Measurements from ENCODE around the gene ALMS1.
"Not testable (repeated sequence)": the region's sequence is repeated elsewhere in the genome, so short reads cannot be mapped to it uniquely, and the experiment has no call there.

Gene ALMS1

DNA sequence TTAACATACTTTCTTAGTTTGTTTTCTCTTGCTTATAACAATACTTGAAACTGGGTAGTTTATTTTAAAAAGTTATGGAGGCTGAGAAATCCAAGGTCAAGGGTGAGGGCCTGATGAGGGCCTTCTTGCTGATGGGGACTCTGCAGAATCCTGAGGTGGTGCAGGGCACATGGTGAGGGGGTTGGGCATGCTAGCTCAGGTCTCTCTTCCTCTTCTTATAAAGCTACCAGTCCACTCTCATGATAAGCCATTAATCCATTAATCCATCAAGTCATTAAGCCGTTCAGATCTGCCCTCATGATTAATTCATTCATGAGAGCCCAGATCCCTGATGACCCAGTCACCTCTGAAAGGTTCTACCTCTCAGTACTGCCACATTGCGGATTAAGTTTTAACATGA is 21.4 kb downstream of the ALMS1 start:
- no peak for DNase-seq

DNA sequence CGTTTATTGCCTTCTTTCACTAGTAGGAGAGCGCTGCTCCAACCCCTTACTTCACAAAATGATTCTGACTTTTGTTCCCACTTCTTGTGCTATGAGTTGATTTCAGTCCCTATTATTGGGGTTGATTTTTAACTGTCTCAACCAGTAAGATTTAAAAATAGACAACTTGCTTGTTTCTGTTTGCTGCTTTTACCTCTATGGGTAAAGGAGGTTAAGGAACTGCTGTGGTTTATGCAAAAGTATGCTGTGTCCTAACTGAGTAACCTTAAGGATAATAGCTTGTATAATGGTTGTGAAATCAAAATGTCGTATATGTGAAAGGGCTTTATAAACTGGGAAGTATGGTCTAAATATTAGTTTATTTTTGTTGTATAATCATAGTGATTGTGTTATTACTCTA is 22.6 kb downstream of the ALMS1 start:
- DNase-seq, result no peak

DNA sequence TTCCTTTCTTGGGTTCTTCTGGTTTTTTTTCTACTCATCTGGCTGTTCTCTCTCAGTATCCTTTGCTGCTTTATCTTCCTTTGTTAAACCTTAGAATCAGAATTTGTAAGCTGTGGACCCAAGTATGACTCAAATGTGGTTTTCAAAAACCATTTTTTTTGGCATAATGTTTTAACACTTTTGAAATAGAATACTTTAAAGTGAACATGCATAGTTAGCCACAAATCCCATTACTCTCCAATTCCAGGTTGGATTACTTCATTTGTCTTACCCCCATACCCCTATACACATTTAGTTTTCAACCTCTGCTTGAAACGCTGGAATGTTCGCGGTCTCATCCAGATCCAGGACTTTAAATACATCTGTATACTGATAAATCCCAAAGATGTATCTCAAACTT is 29.1 kb downstream of the ALMS1 start:
- peak; percentile 6 for DNase-seq

DNA sequence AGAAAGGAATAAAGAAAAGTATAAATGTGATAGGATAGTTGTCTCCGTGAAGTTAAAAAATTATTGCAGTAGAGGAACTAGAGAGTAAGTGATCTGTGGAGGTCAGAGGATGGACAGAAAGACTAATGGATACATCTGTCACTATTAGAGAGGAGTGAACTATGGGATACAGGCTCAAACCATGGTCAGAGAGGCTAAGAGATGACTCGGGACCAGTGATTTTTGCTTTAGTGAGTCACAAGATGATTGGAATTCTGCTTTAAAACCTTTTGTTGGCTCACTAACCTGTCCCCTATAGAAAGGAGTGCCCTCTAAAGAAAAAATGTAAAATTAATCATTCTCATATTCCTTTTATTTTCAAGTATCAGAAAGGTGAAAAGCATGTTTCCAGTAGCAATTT is 30.3 kb downstream of the ALMS1 start:
- peak; percentile 4 for DNase-seq

DNA sequence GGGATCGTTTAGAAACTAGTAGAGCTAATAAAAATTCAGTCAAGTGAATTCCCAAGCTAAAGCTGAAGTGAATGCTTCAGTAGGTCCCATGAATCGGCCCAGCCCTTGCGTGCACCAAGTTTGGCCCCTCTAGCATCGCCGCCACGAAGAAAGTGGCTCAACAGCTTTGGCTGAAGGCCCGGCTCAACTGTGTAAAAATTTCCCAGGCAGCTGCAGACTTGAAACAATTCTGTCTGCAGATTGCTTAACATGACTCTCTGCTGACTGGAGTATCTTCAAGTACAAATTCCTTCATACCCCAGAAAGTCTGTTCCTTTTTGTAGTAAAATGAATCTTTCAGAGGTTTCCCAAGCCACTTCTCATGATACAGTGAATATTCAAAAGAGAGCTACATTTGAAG is 32.7 kb downstream of the ALMS1 start:
- peak; percentile 67 for DNase-seq

DNA sequence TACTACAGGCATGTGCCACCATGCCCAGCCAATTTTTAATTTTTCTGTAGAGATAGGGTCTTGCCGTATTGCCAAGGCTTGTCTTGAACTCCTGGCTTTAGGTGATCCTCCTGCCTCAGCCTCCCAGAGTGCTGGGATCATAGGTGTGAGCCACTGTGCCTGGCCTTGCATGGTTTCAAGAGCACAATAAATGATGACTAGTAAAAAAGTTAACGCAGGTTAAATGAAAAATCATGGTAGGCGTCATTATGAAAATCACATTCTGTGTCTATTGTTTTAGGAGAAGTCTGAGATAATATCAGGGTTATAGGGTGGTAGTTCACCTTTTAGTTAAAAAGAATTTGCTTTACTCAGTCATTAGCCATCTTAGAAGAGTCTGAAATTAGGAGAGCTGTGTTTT is 38.3 kb downstream of the ALMS1 start:
- no peak for DNase-seq

DNA sequence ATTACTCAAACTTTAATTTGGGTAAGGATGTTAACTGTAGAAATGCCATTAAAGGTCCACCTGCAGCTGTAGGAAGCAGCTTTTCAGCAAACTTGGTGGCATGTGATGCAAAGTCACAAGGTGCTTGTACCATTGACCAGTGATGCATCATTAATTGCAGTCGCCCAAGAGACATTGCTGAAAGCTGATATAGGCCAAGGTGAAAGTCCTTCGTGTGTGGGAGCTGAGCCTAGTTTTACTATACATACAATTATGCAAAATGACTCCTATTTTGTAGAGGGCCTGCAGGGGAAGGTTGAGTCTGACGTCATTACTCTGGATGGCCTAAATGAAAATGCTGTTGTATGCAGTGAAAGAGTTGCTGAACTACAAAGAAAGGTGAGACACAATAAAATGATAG is 40.5 kb downstream of the ALMS1 start:
- DNase-seq, result no peak

DNA sequence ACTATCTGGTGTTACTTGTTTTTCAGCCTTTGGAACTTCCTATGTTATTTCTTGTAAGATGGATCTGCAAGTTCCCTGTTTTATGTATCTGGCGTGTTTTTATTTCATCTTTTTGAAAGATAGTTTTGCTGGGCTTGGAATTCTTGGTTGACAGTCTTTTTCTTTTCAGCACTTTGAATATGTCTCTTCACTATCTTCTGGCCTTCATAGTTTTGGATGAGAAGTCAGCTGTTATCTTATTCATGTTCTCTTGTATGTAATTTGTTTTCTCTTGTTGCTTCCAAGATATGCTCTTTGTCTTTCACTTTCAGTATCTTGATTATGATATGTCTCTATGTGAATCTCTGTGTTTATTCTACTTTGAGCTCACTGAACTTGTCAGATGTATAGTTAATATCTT is 50.4 kb downstream of the ALMS1 start:
- DNase-seq, result no peak

DNA sequence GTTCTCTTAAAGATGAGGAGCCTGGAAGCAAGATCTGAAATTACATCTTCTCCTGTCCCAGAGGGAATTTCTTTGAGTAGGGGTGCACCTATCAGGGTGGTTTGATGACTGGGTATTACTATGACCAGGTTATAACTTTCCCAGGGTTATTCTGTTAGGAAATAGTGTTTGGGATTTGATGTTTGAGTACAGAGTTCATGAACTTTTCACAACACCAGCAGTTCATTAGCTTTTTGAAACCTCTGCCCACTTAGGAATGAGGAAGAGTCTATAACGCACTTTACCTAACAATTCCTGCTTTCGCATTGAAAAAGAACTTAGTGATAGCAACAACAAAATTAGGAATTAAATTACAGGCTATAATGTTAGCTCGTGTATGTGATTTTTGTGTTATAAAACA is 58.6 kb downstream of the ALMS1 start:
- no peak for DNase-seq

DNA sequence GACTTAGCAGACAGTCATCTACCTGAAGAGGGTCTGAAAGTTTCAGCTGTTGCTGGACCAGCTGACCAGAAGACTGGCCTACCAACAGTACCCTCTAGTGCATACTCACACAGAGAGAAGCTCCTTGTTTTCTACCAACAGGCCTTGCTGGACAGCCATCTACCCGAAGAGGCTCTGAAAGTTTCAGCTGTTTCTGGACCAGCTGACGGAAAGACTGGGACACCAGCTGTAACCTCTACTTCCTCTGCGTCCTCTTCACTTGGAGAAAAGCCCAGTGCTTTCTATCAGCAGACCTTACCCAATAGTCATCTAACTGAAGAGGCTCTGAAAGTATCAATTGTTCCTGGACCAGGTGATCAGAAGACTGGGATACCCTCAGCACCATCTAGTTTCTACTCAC is 63.2 kb downstream of the ALMS1 start:
- DNase-seq, result no peak

DNA sequence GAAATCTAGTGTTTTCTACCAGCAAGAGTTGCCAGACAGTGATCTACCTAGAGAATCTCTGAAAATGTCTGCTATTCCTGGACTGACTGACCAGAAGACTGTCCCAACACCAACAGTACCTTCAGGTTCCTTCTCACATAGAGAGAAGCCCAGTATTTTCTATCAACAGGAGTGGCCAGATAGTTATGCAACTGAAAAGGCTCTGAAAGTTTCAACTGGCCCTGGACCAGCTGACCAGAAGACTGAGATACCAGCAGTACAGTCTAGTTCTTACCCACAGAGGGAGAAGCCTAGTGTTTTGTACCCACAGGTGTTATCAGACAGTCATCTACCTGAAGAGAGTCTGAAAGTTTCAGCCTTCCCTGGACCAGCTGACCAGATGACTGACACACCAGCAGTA is 63.8 kb downstream of the ALMS1 start:
- no peak for DNase-seq

DNA sequence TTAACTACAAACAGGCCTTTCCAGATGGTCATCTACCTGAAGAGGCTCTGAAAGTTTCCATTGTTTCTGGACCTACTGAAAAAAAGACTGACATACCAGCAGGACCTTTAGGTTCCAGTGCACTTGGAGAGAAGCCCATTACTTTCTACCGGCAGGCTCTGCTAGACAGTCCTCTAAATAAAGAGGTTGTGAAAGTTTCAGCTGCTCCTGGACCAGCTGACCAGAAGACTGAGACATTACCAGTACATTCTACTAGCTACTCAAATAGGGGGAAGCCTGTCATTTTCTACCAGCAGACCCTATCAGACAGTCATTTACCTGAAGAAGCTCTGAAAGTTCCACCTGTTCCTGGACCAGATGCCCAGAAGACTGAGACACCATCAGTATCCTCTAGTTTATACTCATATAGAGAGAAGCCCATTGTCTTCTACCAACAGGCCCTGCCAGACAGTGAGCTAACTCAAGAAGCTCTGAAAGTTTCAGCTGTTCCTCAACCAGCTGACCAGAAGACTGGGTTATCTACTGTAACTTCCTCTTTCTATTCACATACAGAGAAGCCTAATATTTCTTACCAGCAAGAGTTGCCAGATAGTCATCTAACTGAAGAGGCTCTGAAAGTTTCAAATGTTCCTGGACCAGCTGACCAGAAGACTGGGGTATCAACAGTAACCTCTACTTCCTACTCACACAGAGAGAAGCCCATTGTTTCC is 65.8 kb downstream of the ALMS1 start:
- DNase-seq, result no peak

DNA sequence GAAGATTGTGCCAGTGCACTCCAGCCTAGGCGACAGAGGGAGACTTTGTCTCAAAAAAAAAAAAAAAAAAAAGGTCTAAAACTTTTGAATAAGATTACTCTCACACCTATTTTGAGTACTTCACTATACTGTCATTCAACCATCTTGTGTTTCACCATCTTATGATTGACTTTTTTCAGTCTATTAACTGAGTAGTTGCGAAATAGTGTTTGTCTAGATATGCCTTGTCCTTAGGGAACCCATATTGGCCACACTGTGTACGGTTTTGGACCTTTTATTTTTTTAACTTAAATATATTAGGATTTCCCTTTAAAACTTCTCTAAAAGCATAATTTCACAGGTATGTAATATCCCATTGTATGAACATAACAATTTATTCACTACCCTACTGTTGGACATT is 72.3 kb downstream of the ALMS1 start:
- DNase-seq, result no peak

DNA sequence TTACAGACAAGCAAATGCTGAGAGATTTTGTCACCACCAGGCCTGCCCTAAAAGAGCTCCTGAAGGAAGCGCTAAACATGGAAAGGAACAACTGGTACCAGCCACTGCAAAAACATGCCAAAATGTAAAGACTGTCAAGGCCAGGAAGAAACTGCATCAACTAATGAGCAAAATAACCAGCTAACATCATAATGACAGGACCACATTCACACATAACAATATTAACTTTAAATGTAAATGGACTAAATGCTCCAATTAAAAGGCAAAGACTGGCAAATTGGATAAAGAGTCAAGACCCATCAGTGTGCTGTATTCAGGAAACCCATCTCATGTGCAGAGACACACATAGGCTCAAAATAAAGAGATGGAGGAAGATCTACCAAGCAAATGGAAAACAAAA is 76.8 kb downstream of the ALMS1 start:
- not testable (repeated sequence) for DNase-seq

DNA sequence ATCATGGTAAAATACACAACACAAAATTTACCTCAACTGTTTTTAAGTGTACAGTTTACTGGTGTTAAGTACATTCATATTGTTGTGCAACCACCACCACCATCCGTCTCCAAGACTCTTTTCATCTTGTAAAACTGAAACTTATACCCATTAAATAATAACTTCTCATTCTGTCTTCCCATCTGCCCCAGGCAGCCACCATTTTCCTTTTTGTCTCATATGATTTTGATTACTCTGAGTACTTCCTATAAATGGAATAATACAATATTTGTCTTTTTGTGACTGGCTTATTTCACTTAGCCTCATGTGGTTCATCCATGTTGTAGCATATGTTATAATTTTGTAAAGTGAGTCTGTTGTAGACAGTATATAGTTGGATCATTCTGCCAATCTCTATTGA is 82.7 kb downstream of the ALMS1 start:
- no peak for DNase-seq

DNA sequence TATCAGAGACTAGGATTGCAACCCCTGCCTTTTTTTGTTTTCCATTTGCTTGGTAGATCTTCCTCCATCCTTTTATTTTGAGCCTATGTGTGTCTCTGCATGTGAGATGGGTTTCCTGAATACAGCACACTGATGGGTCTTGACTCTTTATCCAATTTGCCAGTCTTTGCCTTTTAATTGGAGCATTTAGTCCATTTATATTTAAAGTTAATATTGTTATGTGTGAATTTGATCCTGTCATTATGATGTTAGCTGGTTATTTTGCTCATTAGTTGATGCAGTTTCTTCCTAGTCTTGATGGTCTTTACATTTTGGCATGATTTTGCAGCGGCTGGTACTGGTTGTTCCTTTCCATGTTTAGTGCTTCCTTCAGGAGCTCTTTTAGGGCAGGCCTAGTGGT is 98.2 kb downstream of the ALMS1 start:
- DNase-seq, result not testable (repeated sequence)

DNA sequence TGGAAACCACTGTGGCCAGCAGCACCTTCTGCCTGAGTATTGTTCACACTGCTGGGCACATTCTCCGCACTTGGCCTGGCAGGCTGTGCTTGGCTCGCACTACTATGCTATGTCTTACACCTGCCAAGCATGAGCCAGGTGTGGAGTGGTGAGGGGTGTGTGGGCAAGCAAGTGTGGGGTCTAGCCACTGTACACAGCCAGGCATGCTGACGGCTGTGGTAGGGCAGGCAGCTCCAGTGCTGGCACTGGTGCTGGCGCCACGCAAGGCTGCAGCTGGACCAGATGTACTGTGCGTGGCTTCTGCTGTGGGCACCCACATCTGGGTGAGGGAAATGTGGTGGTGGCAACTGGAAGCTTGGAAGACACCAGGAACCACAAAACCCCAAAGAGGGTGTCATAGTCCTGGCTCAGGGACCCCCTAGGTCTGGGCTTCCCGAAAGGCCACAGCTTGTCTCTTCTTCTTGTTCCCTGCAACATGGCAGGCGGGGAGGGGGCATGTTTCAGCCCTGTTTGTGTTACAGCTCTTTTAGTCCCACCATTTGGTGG is 101.5 kb downstream of the ALMS1 start:
- no peak for DNase-seq

DNA sequence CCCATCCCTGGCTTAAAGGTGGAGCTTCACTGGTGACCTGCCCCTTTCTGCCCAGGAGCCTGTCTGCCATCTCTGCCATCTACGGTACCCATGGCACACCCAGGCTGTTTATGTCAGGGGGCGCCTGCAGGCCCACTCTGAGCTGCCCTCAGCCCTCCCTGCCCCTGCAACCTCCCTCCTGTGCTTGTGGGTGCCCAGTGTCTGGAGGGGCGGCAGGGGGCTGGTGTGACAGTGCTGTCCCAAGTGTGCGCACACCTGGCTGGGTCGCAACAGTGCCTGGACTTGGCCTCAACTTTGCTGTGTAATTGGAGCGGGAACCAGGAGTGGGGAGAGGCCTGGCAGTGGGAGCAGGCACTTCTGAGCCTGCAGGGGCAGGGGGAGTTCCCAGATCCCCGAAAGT is 102.4 kb downstream of the ALMS1 start:
- no peak for DNase-seq

DNA sequence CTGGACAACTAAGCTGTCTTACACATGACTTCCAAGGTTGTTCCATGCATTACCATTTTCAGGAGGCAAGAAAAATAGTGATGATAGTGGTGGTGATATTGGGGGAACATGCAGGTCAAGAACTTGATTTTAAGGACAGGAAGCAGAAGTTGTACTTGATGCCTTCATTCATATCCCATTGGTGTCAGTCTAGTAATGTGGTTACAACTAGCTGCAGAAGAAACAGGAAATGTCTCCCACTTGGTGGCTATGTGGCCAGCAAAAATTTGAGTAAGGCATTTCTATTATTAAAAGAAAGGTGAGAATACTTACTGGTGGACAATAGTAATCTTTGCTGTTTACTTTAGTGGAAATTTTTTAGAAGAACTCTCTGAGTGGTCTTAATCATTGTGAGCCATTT is 103.4 kb downstream of the ALMS1 start:
- DNase-seq, result no peak

DNA sequence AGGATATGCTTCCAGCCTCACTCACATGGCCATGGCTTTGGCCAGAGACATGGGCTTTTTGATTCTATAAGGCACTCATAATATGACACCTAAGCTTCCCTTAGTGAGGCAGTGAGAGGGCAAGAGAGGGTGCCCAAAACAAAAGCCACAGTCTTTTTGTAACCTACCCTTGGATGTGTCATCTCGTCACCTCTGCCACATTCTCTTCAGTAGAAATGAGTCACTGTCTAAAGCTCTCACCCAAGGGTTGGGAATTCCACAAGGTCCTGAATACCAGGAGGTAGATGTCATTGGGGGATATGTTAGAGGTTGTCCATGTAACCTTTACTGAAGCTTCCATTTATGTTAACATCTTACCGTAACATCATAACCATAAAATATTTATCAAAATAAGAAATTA is 108.4 kb downstream of the ALMS1 start:
- DNase-seq, result peak; percentile 17

DNA sequence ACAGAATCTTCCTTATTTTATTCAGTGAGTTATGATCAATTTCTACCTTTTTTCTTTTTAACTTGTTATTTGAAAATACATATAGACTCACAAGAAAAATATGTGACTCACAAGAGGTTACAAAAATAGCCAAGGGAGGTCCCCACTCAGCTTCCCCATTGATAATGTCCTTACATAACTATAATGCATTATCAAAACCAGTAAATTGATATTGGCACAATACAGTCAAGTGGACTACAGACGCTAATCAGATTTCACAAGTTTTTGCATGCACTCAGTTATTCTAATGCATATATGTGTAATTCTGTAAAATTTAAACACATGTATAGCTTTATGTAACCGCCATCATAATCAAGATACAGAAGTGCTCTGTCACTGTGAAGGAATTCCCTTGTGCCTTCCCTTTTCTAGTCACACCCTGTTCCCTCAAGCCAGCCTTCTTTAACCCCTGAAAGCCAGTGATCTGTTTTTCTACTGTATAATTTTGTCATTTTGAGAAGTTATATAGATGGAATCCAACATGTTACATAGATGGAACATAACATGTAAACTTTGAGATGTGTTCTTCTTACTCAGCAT is 118.4 kb downstream of the ALMS1 start:
- no peak for DNase-seq

DNA sequence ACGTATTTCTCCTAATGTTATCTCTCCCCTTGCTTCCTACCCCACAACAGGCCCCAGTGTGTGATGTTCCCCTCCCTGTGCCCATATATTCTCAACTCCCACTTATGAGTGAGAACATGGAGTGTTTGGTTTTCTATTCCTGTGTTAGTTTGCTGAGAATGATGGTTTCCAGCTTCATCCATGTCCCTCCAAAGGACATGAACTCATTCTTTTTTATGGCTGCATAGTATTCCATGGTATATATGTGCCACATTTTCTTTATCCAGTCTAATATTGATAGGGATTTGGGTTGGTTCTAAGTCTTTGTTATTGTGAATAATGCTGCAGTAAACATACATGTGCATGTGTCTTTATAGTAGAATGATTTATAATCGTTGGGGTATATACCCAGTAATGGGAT is 119.2 kb downstream of the ALMS1 start:
- not testable (repeated sequence) for DNase-seq

DNA sequence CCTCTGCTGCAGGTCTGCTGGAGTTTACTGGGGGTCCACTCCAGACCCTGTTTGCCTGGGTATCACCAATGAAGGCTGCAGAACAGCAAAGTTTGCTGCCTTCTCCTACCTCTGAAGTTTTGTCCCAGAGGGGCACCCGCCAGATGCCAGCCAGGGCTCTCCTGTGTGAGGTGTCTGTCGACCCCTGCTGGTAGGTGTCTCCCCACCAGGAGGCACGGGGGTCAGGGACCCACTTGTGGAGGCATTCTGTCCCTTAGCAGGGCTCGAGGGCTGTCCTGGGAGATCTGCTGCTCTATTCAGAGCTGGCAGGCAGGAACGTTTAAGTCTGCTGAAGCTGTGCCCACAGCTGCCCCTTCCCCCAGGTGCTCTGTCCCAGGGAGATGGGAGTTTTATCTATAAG is 124.8 kb downstream of the ALMS1 start:
- not testable (repeated sequence) for DNase-seq

DNA sequence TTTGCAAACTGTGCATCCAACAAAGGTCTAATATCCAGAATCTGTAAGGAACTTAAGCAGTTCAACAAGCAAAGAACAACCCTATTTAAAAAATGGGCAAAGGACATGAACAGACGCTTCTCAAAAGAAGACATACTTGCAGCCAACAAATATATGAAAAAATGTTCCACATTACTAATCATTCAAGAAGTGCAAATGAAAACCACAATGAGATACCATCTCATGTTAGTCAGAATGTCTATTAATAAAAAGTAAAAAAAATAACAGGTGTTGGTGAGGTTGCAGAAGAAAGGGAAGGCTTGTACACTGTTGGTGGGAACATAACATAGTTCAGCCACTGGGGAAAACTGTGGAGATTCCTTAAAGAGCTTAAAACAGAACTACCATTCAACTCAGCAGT is 130.4 kb downstream of the ALMS1 start:
- DNase-seq, result peak; percentile 15

DNA sequence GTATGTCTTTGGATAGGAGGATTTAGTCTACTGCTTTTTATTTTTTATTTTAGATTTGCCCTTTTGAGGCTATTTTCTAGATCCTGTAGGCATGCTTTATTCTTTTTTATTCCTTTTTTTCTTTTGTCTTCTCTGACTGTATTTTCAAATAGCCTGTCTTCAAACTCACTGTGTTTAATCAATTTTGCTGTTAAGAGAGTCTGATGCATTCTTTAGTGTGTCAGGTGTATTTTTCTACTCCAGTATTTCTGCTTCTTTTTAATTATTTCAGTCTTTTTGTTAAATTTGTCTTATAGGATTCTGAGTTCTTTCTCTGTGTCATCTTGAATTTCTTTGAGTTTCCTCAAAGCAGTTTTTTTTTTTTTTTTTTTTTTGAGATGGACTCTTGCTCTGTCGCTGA is 143.1 kb downstream of the ALMS1 start:
- no peak for DNase-seq

All from HCEC 1CT (cell line).